HG03439 (cell line): ENCODE measurements around the gene SEMA4D.
A peak's percentile ranks its signal among the peaks of the same experiment; 100 is the strongest.

Source experiments
- ATAC-seq: cut with Tn5 transposase; IDR thresholded peaks from one replicate; pipeline ENCODE4 v1.9.1; 2021; ENCODE audit warnings: mild to moderate bottlenecking, moderate library complexity; ENCODE audit not compliant: unreplicated experiment

SEMA4D gene

DNA sequence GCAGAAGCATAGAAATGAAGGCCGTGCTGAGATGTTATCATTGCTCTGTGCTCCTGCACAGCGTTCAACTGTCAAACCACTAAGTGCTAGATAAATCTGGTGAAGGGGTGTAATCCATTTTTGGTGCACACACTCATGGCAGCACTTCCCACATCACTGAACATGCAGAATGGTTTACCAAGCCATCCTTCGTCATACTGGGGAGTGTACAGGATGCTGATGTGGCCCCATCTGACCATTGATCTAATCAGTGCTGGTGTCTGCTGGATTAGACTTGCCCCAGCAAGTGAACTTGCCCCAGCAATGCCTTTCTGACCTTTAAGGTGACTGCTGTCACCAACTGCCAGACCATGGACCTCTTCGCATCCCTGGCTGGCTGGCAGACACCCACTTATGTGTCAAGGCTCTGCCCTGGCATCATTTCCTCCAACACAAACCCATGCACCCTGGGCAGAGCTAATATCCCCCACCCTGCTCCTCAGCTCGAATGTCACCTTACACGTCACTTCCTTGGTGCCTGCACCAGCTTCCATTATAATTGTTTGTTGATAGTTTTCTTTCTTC is 4.2 kb upstream of the SEMA4D start:
- ATAC-seq: no peak

DNA sequence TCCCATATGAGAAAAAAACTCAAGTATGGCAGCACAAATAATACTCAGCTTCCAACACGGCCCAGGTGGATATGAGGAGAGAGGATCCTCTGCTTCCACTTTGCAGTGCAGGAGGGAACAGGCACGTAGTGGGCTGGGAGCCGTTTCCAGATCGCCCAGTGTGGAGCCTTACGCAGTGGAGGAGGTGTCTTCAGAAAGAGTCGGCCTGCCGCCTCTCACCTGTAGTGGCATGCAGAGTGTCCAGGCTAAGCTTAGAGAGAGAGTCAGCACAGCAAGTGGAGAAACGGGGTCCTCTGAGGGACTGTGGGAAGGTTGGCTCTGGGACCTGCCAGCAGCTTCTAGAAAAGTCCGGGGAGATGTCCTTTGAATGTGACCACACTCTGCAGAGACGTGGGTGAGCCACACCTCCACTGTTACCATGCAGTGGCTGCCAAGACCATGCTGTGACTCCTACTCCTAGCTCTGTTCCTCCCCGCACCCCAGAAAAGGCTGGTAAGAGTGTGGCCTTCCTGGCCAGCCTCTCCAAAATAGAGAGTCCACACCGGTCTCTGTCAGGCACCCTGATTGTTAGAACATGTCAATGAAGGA is 3.5 kb upstream of the SEMA4D start:
- ATAC-seq: no peak

DNA sequence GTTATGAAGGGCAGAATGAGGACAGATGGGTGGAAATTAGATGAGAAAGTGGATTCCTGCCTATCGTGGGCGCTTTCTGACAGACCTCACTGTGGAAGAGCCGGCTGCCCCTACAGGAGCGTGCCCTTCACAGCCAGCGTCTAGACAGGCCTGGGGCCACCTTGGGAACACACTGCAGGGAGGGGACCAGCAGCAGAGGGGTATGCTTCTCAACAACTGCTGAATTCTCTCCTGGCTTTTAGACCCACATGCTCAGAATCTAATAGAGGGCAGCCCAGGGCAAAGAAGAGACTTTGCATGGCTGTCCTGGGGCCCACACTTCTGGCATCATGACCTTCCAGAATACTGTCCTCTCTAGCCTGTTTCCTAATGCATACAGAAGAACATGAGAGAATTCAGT is 2.1 kb upstream of the SEMA4D start:
- ATAC-seq: no peak

DNA sequence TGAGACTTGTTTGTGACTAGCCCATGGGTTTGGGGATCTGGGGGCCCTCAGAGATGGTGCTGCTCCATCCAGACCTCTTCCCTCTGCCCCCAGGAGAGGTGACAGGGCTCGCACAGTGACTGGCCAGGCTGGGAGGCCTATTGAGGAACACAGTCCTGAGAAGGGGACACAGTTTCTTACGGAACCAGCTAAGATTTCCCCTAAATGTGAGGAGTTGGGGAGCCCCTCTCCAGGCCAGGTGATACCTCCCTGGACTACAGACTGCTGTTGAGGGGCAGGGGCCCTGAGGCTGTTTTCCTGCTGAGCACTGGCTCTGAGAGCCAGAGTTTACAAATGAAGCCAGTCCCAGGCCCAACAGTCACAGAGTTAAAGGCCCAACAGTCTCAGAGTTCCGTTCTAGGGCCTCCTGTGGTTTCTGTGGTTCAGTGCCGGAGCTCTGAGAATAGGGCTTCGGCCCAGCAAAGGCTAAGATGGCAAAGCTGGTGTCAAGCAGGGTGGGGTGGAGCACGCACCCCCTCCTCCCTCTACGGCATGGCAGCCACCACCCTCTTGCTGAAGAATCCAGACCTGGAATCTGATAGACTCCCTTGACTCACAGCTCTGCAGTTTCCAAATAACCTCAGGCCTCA is 1.1 kb upstream of the SEMA4D start:
- no peak for ATAC-seq

DNA sequence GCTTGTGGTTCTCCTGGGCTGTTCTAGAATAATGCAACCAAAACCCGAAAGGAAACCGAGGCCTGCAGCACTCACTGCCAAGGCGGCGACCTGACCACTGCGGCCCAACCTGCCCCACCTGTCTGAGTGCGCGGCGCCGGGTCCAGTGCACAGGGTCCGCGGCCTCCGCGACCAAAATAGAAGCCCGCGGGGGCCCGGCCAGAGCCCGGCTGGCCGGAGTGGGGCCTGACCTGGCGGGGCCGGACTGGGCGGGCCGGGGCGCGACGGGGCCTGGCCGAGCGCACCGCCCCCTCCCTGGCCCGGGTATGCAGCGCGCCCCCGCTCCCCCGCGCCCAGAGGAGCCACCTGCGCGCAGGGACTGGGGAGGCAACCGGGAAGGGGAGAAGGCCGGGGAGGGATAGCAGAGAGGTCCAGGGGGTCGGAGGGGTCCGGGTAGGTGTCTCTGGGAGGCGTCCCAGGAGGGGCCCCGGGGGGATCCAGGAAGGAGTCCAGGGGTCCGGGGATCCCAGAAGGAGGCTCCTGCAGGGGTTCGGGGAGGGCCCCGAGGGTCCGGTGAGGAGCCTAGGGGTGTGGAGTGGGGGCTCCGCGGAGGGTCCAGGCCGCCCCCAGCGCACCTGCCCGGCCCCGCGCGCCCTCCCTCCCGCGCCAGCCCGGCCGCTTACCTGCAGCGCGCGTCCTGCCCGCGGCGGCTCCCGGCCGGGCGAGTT is 503 bp downstream of the SEMA4D start:
- ATAC-seq: peak; percentile 39

DNA sequence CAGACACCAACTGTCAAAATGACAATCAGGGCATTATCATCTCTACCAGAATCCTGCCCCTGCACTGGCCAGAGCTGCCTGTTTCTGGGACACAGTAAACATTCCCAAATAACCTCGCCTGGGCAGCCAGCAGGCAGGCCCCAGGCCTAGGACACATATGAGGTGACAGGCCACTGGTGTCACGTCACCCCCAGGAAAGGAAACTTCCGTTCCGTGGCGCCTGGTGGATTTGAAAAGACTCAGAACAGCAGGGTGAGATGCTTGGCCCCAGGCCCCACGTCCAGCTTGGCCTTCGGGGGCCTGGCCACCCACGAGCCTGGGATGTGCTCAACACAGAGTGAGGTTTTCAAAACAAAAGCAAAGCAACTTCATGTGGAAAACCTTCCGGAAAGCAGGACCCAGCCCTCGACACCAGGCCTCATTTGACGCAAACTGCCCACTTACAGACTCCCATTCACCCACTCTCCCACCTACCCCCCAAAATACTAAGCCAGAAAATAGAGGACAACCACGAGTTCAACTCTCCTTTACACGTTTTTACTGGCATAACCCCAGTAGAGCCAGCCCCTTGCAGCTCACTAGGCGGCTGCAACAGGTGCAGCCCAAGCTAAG is 1.2 kb downstream of the SEMA4D start:
- no peak for ATAC-seq

DNA sequence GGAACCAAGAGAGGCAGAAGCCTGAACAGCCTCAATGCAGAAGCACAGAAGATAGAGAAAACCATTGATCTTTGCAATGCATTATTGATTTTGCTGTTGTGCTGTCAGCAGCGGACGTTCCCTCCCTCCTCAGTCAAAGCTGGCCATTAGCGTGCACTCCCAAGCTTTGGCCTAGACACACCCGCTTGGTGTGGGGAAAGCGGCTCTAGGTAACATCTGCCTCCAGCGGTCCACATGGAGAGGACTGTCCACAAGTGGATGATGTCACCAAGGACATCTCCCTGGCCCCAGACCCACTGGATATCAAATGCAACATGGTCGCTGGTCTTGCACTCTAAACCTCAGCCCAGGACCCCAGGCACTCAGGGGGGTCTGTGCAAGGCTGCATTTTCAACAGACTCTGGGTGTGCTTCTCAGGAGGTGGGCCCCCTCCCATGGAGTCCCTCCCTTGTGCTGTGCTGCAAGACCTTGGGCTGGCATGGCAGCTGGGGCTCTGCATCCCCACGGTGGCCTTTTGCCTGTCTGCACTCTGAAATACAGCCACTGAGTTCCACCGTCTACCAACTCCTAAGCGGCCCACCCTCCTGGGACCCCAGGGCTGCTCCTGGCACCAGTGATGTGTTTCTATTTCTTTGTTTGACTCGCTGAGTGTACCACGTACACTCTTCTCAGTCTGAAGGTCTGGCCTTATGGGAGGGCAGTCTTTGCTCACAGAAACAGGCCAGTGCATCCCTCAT is 1.9 kb downstream of the SEMA4D start:
- ATAC-seq: no peak

DNA sequence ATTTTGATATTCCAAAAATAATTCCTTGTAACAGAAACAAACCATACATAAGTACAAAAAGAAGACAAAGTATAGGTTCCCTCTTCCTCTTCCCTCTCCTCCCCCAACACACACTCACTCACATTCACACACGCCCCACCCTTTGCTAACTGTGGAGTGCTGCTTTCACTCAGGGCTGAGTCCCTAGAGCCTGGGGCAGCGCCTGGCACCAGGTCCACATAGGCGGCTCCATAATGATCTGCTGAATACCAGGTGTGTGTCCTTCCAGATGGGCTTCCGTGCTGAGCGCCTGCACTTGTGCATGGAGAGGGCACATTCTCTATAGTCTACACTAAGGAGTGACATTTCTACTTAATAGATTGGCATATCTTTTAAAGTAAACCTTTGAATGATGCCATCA is 3.7 kb downstream of the SEMA4D start:
- ATAC-seq: no peak

DNA sequence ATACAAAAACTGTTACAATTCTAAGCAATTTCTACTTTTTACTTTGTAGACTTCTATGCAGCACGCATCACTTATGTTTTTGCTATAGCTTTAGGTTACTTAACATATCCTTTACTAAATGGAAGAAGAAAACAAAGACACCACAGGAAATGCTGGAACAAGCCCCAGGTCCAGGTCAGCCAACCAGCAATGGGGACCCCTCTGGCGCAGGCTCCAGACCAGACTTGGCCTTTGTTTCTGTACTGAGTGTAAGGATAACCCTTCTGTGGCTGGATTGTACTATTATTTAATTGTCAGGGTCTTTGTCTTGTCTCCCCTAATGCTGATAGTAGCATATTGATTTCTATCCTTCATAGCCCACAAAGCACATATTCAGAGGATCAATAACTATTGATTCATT is 4.2 kb downstream of the SEMA4D start:
- no peak for ATAC-seq

DNA sequence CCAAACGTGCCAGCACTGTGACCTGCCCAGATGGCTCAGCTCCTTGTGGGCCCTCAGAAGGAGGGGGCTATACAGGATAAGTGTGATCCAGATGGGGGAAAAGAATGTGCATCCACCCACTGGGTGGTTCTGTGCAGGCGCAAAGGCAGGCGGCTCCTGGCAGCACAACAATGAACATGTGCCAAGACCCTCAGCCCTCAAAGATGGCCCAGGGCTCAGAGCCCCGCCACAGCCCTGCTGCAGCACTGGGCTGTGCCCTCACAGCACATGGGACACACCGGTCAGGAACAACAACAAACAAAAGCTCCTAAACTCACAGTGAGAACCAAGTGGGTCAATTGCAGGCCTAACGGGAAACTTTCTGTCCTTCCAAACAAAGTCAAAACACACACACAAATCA is 4.7 kb downstream of the SEMA4D start:
- ATAC-seq: no peak

DNA sequence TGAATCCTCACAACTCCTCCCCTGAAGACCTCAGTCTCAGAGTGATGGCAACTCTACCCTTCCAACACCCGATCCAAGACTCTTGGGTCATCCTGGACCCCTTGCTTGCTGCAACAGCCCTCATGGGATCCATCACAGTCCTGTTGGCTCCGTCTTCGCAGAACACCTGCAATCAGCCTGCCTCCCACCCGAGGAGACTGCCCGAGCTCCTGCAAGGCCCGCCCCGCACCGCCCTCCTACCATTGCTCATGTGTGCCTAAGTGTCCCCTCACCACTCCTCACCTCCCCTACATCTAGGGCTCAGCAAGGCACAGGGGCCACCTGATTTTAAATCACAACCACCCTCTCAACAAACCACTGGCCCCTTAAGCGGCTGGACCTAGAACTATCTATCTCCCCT is 5.3 kb downstream of the SEMA4D start:
- no peak for ATAC-seq

DNA sequence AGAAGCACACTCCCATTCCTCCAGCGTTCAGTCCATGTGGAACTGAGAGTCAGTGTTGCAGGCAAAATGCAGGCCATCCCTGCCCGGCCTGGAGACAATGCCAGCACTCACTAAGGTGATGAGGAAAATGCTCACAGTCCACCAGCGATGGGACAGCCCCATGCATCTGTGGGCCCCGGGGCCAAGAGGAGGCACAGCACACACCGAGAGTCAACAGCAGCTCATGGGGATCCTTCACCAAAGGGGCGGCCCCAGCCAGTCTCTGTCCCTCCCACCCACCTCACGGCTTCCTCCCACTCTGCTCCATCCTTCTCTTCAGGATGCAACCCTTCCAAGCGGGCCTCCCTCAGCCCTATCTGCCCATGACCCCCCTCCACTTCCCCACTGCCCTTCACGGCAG is 6.2 kb downstream of the SEMA4D start:
- ATAC-seq: no peak

DNA sequence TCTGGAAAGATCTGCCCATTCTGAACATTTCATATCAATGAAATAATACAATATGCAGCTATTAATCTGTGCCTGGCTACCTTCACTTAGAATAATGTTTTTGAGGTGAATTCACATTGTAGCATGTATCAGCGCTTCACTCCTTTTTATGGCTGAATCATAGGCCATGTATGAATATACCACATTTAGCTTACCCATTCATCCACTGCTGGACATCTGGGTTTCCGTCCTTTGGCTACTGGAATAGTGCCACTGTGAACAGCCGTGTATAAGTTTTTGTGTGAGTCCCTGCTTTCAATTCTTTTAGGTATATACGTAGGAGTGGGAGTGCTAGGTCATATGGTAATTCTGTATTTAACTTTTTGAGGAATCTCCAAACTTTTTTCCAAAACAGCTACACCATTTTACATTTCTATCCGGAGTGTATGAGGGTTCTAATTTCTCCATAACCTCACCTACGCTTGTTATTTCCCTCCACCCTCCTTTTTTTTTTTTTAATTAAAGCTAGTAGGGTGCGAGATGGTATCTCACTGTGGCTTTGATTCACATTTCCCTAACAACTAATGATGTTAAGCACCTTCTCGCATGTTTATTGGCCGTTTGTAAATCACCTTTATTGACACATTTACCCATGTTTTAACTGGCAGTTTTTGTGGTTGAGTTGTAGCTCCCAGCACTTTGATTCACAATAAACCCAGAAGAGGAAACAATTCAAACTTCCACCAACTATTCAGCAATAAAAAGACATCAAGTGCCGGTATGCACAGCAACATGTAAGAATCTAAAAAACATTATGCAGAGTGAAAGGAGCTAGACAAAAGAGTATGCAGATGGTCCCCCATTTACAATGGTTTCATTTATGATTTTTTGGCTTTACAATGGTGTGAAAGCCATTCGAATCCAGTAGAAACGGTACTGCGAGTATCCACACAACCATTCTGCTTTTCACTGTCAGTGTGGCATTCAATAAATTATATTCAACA is 8.1 kb downstream of the SEMA4D start:
- no peak for ATAC-seq

DNA sequence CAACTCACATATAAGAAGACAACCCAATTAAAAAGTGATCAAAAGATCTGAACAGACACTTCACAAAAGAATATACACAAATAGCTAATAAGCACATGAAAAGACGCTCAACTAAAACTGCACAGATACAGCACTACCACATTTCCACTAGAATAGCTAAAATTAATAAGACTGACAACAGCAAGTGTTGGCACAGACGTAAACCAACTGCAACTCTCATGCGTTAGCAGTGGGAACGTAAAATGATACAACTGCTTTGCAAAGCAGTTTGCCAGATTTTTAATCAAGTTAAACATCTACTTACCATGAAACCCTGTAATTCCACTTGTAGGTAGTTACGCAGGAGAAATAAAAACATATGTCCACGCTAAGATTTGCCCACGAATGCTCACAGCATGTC is 9.0 kb downstream of the SEMA4D start:
- no peak for ATAC-seq

DNA sequence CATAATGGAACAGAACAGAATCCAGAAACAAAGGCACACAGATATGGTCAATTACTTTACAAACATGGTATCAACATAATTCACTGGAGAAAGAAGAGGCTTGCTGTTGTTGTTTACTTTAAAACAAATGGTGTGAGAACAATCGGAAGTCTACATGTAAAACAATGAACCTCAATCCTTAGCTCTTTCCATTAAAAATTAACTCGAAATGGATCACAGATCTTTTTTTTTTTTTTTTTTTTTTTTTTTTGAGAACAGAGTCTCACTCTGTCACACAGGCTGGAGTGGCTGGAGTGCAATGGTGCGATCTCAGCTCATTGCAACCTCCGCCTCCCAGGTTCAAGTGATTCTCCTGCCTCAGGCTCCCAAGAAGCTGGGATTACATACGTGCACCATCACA is 9.8 kb downstream of the SEMA4D start:
- ATAC-seq: no peak

DNA sequence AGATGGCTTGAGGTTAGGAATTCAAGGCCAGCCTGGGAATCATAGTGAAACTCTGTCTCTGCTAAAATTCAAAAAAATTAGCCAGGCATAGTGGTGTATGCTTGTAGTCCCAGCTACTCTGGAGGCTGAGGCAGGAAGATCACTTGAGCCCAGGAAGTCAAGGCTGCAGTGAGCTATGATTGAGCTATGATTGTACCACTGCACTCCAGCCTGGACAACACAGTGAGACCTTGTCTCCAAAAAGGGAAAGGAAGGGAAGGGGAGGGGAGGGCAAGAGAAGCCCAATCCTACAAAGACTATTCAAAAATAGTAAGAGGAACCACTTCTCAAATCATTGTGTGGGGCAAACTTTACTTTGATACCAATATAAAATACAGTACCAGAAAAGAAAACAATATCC is 11.2 kb downstream of the SEMA4D start:
- no peak for ATAC-seq

DNA sequence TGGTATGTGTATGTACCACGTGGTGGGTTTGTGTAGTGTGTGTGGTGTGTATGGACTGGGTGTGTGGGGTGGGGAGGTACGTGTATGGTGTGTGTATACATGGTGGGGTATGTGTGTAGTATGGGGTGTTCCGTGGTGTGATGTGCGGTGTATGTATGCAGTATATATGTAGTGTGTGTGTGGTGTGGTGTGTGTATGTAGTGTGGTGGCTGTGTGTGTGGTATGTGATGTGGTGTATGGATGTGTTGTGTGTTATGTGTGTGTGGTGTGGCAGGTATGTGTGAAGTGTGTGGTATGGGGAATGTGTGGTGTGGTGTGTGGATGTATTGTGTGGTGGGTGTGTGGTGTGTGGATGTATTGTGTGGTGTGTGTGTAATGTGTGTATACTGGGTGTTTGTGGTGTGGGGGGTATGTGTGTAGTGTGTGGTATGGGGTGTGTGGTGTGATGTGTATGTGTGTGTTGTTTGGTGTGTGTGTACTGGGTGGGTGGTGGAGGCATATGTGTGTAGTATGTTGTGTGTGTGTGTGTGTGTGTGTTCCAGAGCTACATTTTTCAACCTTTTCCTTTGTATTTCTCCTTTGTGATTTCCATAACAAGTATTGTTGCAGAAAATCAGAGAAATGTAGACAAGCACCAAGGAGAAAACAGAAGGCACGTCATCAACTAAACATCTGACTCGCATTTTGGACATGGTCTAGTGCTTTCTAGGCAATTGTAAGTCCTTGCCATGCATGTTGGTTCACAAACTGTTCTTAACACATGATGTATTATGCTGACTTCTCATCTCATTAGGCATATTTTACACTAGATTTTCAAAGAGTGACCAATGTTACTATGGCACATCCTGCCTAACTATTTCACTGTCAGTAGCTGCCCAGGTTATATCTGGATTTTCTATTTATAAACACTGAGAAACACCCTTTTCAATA is 13.2 kb downstream of the SEMA4D start:
- ATAC-seq: no peak

DNA sequence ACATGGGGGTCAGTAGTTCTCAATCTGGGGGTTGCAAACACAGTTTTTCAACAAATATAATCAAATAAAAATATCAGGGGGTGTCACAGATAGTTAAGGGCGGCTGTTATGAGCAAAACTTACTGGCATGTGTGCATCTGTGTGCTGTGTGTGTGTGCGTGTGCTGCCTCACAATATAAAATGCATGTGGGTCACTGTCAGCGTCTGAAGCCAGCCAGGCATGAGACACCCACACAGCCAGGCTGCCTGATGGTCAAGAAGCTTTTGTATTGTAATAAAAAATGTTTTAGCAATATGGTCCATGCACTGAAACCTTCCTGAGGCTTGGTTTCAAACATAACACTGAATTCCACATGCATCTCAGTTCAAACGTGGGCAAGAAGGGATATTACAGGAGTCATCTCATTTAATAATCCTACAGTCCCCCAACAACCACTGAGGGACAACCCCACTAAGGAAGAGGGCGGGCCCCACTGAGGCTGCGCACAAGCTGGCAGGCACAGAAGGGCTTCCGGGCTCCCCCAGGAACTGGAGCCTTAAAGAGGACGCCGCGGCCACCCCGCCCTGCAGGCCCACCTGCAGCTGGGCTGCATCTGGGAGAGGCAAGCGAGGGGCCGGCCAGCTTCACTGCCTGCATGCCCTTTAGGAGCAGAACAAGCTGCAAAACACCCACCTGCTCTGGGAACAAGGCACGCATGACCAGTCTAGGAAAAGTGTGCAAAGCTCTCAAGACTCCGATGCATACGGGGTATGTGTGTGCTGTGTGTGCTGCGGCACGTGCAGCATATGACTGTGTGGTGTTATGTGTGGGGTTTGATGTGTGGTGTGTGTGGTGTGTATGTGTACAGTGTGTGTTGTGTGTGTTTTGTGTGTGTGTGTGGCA is 14.1 kb downstream of the SEMA4D start:
- ATAC-seq: peak; percentile 48
